ENCODE data around the gene SPATA24.

- TF ChIP-seq CTCF (IDR thresholded peaks at IDR 0.05) (no peak), POLR2A (IDR thresholded peaks at IDR 0.05) (no peak)
These were observed 7.8 kb downstream of the SPATA24 start for GRCh38 chr5:139395844-139396640.
